GM23338 (cell line): ENCODE measurements around the gene LPIN1. TPM values are rescaled to one million over a fixed set of nuclear protein-coding genes. Genes with fewer than 3 reads are reported as not detected.

Experiments used
- CREB1 ChIP-seq: fragments of 250-450 bp; sonication (Bioruptor Pico); IDR thresholded peaks from 2 replicates; pipeline ENCODE4 v1.5.0; 2020; ENCODE audit warnings: low read depth, mild to moderate bottlenecking, moderate library complexity
- EZH2 ChIP-seq: fragments of 200-600 bp; sonication (generic); IDR thresholded peaks from one replicate; pipeline ENCODE4 v1.8.0; 2017; ENCODE audit warnings: antibody characterized with exemption, mild to moderate bottlenecking, low read depth; ENCODE audit not compliant: unreplicated experiment
- EZH2phosphoT487 ChIP-seq: fragments of 200-600 bp; sonication (generic); IDR thresholded peaks from one replicate; pipeline ENCODE4 v1.8.1; 2018; ENCODE audit warnings: antibody characterized with exemption; ENCODE audit not compliant: unreplicated experiment
- NANOG ChIP-seq: IDR thresholded peaks from 2 replicates; pipeline ENCODE4 v1.6.1; 2016; ENCODE audit warnings: antibody characterized with exemption, borderline replicate concordance
- ZNF114 ChIP-seq: fragments of 250-450 bp; sonication (Bioruptor Pico); IDR thresholded peaks from 2 replicates; pipeline ENCODE4 v1.5.0; 2020; ENCODE audit warnings: mild to moderate bottlenecking, moderate library complexity
- ZNF462 ChIP-seq: fragments of 250-450 bp; sonication (Bioruptor Pico); IDR thresholded peaks from 2 replicates; pipeline ENCODE4 v1.5.0; 2020; ENCODE audit warnings: mild to moderate bottlenecking, moderate library complexity
- polyA plus RNA-seq: library from polyadenylated mRNA; unstranded; fragments of >200 nt; fragmentation: Nextera tagmentation; extraction: Ambion mirVana; gene quantifications from 2 replicates; pipeline ENCODE4 v1.2.1, GENCODE V29; 2016
- total RNA-seq: library from RNA; depleted of rRNA; stranded (reverse); fragments of >200 nt; shearing (Covaris generic); gene quantifications from 2 replicates; pipeline ENCODE4 v1.2.3, GENCODE V29; 2014
- TF ChIP-seq, protein P1 (sequence below): IDR thresholded peaks from 2 replicates; pipeline ENCODE4 v1.6.1; 2016; ENCODE audit warnings: antibody characterized with exemption
- TF ChIP-seq, protein P2 (sequence below): IDR thresholded peaks from one replicate; pipeline ENCODE4 v1.6.1; 2018; ENCODE audit warnings: antibody characterized with exemption; ENCODE audit not compliant: unreplicated experiment

Gene LPIN1
- total and polyA plus RNA-seq, 2 experiments from 2014 or later: 4.4 to 9.5 TPM

DNA sequence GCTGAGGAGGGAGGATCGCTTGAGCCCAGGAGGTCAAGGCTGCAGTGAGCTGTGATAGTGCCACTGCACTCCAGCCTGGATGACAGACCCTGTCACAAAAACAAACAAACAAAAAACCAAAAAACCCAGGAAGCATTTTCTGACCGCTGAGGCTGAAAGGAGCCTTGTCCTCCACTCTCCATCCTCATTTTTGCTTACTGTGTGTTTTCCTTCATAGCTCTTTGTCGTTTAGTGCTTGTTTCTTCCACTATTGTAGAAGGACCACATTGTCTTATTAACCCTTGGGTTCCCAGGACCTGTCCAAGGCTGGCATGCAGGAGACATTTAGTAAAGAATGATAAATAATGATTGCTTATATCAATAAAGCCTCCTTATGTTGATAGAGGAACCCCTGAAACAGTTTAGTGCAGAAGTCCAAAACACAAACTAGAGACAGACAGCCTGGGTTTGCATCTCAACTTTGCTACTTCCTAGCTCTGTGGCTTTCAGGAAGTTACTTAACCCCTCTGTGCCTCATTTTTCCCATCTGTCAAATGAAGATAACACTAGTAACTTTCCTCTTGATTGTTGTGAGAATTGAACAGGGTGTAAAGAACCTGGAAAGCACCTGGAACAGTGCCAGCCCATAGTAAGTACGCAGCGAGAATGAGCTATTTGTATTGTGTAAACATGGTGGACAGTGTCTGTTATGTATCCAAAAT, 126.0 kb downstream of the LPIN1 start (continued):
- TF ChIP-seq ZNF462 (CRISPR knock-in tag): no peak
- TF ChIP-seq CREB1 (CRISPR knock-in tag): no peak
- no peak for TF ChIP-seq EZH2
- no peak for TF ChIP-seq NANOG
- no peak for TF ChIP-seq EZH2phosphoT487
- TF ChIP-seq, protein P1, sequence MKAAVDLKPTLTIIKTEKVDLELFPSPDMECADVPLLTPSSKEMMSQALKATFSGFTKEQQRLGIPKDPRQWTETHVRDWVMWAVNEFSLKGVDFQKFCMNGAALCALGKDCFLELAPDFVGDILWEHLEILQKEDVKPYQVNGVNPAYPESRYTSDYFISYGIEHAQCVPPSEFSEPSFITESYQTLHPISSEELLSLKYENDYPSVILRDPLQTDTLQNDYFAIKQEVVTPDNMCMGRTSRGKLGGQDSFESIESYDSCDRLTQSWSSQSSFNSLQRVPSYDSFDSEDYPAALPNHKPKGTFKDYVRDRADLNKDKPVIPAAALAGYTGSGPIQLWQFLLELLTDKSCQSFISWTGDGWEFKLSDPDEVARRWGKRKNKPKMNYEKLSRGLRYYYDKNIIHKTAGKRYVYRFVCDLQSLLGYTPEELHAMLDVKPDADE: no peak
- TF ChIP-seq, protein P2, sequence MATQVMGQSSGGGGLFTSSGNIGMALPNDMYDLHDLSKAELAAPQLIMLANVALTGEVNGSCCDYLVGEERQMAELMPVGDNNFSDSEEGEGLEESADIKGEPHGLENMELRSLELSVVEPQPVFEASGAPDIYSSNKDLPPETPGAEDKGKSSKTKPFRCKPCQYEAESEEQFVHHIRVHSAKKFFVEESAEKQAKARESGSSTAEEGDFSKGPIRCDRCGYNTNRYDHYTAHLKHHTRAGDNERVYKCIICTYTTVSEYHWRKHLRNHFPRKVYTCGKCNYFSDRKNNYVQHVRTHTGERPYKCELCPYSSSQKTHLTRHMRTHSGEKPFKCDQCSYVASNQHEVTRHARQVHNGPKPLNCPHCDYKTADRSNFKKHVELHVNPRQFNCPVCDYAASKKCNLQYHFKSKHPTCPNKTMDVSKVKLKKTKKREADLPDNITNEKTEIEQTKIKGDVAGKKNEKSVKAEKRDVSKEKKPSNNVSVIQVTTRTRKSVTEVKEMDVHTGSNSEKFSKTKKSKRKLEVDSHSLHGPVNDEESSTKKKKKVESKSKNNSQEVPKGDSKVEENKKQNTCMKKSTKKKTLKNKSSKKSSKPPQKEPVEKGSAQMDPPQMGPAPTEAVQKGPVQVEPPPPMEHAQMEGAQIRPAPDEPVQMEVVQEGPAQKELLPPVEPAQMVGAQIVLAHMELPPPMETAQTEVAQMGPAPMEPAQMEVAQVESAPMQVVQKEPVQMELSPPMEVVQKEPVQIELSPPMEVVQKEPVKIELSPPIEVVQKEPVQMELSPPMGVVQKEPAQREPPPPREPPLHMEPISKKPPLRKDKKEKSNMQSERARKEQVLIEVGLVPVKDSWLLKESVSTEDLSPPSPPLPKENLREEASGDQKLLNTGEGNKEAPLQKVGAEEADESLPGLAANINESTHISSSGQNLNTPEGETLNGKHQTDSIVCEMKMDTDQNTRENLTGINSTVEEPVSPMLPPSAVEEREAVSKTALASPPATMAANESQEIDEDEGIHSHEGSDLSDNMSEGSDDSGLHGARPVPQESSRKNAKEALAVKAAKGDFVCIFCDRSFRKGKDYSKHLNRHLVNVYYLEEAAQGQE: no peak
- TF ChIP-seq ZNF114 (CRISPR knock-in tag): no peak
